Superior temporal gyrus (tissue), 1 donor: Measurements from ENCODE around the gene GALNT17.
"Not testable (repeated sequence)": the region's sequence is repeated elsewhere in the genome, so short reads cannot be mapped to it uniquely, and the experiment has no call there.

ENCODE experiments used
- DNase-seq: peaks from one replicate; pipeline ENCODE4 v3.0.0-alpha.2; 2016; ENCODE audit errors: extremely low spot score

Gene GALNT17

GRCh38 chr7:71737931-71738540 is 606.1 kb downstream of the GALNT17 start:
- DNase-seq = not testable (repeated sequence)

- no peak for DNase-seq
Observed at GRCh38 chr7:71739520-71740173, 607.7 kb downstream of the GALNT17 start.

GRCh38 chr7:71740174-71740560 is 608.2 kb downstream of the GALNT17 start:
- DNase-seq = no peak

- peak; percentile 46 for DNase-seq
Observed at GRCh38 chr7:71746006-71746405, 614.1 kb downstream of the GALNT17 start.

GRCh38 chr7:71750290-71750689 is 618.3 kb downstream of the GALNT17 start:
- no peak for DNase-seq

GRCh38 chr7:71752171-71752935 is 620.4 kb downstream of the GALNT17 start:
- peak; percentile 59 for DNase-seq

GRCh38 chr7:71753236-71753635 is 621.3 kb downstream of the GALNT17 start:
- no peak for DNase-seq

GRCh38 chr7:71753956-71754664 is 622.2 kb downstream of the GALNT17 start:
- no peak for DNase-seq

GRCh38 chr7:71754828-71755227 is 622.9 kb downstream of the GALNT17 start:
- DNase-seq = no peak

- DNase-seq = no peak
Observed at GRCh38 chr7:71761336-71761735, 629.4 kb downstream of the GALNT17 start.
